ENCODE results near the gene CUX1. TPM values are rescaled to one million over a fixed set of nuclear protein-coding genes. Genes with fewer than 3 reads are reported as not detected.

CUX1 gene
- total RNA-seq, 1 experiment from 2014 or later = 53.5 TPM

- Histone ChIP-seq H3K23ac (ENCODE audit: insufficient read length, low read depth, low read length) (no peak overlapping the region), H3K23me2 (ENCODE audit: insufficient read length, low read depth, low read length, poor library complexity, severe bottlenecking) (no peaks in the 10 kb centered on the region), H3K27me3 (ENCODE audit: insufficient read depth, low read length) (no peaks in the 10 kb centered on the region), H3K9me3 (ENCODE audit: control insufficient read depth, low read depth, low read length) (no peaks in the 10 kb centered on the region), H4K8ac (replicated peaks; ENCODE audit: insufficient read length, low read depth, low read length) (no peak overlapping the region), H3K18ac (ENCODE audit: insufficient read length, low read depth, low read length) (no peak overlapping the region), H2AFZ (ENCODE audit: low read length) (no peak overlapping the region), H3K4ac (ENCODE audit: low read depth, low read length) (no peak overlapping the region), H3K27ac (ENCODE audit: insufficient read length, low read depth, low read length) (no peak overlapping the region), H2AK5ac (ENCODE audit: insufficient read length, low read length) (no peak overlapping the region), H4K20me1 (ENCODE audit: control insufficient read depth, insufficient read depth, insufficient read length) (no peaks in the 10 kb centered on the region), H2BK15ac (ENCODE audit: low read depth, low read length) (no peak overlapping the region), H3K79me1 (ENCODE audit: insufficient read depth, low read depth, low read length, poor library complexity, severe bottlenecking) (no peaks in the 10 kb centered on the region), H2BK12ac (ENCODE audit: insufficient read length, low read depth, low read length) (no peak overlapping the region), H3K79me2 (ENCODE audit: insufficient read depth, low read length) (no peaks in the 10 kb centered on the region), H3K4me2 (ENCODE audit: insufficient read depth, insufficient read length, low read length) (no peak overlapping the region), H2BK5ac (ENCODE audit: insufficient read length, low read length) (no peak overlapping the region), H4K5ac (ENCODE audit: insufficient read length, low read depth, low read length) (no peak overlapping the region), H3K9ac (ENCODE audit: extremely low read depth, insufficient read length, low read length) (no peak overlapping the region), H3K4me1 (ENCODE audit: insufficient read depth, low read length) (no peaks in the 10 kb centered on the region), H2BK120ac (ENCODE audit: low read depth, low read length, poor library complexity, severe bottlenecking) (no peak overlapping the region), H4K91ac (ENCODE audit: insufficient read length, low read depth, low read length) (no peak overlapping the region), H3K14ac (ENCODE audit: insufficient read depth, low read length) (no peak overlapping the region), H3K56ac (ENCODE audit: insufficient read length, low read depth, low read length) (no peak overlapping the region), H2BK20ac (ENCODE audit: low read depth, low read length, poor library complexity, severe bottlenecking) (no peak overlapping the region), H3T11ph (ENCODE audit: low read length) (no peak overlapping the region)
- Mint-ChIP-seq H3K36me3 (ENCODE audit: insufficient read depth in 1 of 3, low read depth in 3 of 3) (peaks cover 22 to 84% (median 77%) of the 10 kb centered on the region in 3 experiments), H3K27me3 (ENCODE audit: low read depth) (no peaks in the 10 kb centered on the region), H3K4me1 (no peaks in the 10 kb centered on the region), H3K27ac (peak overlapping the region; percentile 88 to 92 (median 89); a peak in 5 of 7 replicates), H3K9me3 (no peaks in the 10 kb centered on the region), H3K4me3 (no peak overlapping the region)
- DNase-seq = no peak
- no peak for TF ChIP-seq CTCF (conservative IDR thresholded peaks at IDR 0.05)
- no CpG with 5 or more reads among the region's 14 CpGs for WGBS (ENCODE audit: extremely low coverage, insufficient read length, low lambda C conversion rate)
Measured at GRCh38 chr7:102198417-102198956, 381.1 kb downstream of the CUX1 start.

Measured in H9 (cell line).